ENCODE data around the gene SHISAL2A.

DNA sequence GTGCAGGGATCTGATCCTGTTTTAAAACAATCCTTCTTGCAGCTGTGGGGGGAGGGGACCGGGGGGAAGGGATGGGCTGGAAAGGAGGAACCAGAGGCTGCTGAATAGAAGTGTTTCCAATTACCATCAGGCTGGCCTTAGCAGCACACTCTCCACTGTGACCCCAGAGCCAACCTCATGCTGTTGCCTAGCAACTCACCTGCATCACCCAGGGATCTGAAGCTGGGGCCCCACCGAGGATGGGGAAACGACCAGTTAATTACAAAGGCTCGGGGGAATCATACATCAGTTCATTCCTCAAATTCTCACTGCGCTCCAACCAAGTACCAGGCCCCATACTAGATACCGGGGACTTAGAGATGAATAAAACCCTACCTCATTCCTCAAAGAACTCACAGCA lies 42.7 kb upstream of the SHISAL2A start:
- TF ChIP-seq, protein P1, sequence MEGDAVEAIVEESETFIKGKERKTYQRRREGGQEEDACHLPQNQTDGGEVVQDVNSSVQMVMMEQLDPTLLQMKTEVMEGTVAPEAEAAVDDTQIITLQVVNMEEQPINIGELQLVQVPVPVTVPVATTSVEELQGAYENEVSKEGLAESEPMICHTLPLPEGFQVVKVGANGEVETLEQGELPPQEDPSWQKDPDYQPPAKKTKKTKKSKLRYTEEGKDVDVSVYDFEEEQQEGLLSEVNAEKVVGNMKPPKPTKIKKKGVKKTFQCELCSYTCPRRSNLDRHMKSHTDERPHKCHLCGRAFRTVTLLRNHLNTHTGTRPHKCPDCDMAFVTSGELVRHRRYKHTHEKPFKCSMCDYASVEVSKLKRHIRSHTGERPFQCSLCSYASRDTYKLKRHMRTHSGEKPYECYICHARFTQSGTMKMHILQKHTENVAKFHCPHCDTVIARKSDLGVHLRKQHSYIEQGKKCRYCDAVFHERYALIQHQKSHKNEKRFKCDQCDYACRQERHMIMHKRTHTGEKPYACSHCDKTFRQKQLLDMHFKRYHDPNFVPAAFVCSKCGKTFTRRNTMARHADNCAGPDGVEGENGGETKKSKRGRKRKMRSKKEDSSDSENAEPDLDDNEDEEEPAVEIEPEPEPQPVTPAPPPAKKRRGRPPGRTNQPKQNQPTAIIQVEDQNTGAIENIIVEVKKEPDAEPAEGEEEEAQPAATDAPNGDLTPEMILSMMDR (IDR thresholded peaks at IDR 0.05): no peak
- TF ChIP-seq, protein P2, sequence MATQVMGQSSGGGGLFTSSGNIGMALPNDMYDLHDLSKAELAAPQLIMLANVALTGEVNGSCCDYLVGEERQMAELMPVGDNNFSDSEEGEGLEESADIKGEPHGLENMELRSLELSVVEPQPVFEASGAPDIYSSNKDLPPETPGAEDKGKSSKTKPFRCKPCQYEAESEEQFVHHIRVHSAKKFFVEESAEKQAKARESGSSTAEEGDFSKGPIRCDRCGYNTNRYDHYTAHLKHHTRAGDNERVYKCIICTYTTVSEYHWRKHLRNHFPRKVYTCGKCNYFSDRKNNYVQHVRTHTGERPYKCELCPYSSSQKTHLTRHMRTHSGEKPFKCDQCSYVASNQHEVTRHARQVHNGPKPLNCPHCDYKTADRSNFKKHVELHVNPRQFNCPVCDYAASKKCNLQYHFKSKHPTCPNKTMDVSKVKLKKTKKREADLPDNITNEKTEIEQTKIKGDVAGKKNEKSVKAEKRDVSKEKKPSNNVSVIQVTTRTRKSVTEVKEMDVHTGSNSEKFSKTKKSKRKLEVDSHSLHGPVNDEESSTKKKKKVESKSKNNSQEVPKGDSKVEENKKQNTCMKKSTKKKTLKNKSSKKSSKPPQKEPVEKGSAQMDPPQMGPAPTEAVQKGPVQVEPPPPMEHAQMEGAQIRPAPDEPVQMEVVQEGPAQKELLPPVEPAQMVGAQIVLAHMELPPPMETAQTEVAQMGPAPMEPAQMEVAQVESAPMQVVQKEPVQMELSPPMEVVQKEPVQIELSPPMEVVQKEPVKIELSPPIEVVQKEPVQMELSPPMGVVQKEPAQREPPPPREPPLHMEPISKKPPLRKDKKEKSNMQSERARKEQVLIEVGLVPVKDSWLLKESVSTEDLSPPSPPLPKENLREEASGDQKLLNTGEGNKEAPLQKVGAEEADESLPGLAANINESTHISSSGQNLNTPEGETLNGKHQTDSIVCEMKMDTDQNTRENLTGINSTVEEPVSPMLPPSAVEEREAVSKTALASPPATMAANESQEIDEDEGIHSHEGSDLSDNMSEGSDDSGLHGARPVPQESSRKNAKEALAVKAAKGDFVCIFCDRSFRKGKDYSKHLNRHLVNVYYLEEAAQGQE (IDR thresholded peaks at IDR 0.05; ENCODE audit: low read depth, low read length): no peak
- TF ChIP-seq USF2 (IDR thresholded peaks at IDR 0.05; ENCODE audit: borderline replicate concordance, low read depth, low read length): no peak

All from SK-N-SH (cell line).